Measurements from ENCODE around the gene ZNF302.

Gene ZNF302

GRCh38 chr19:34677386-34678084 lies at the start of gene ZNF302:
TSS of gene ZNF302 (plus strand) at chr19:34677678. CDS start at chr19:34678805, 1,127 bp downstream.
- H3K9me3 ChIP-seq (ENCODE audit: low read length), result peaks cover 8% of the 10 kb centered on the region

GRCh38 chr19:34633802-34634201 lies 43.7 kb upstream of the ZNF302 start:
- Histone ChIP-seq H3K9ac (ENCODE audit: low read length) (no peak overlapping the region), H3K4me1 (ENCODE audit: insufficient read depth, low read length) (no peaks in the 10 kb centered on the region), H3K36me3 (ENCODE audit: insufficient read depth, low read length) (no peaks in the 10 kb centered on the region), H3K4me3 (ENCODE audit: low read depth in 1 of 2, low read length in 2 of 2) (no peak overlapping the region), H3K9me3 (ENCODE audit: low read length) (no peaks in the 10 kb centered on the region), H3K27me3 (ENCODE audit: control insufficient read depth in 1 of 2, insufficient read depth in 2 of 2, low read length in 2 of 2) (no peaks in the 10 kb centered on the region), H3K27ac (ENCODE audit: low read depth, low read length) (no peak overlapping the region)

More at GRCh38 chr19:34677386-34678084, at the start of gene ZNF302:
- H3K9ac ChIP-seq (ENCODE audit: low read length), result peak within 1 kb of the TSS; percentile 65
- peaks cover 22% of the 10 kb centered on the region for H3K36me3 ChIP-seq (ENCODE audit: insufficient read depth, low read length)
- H3K4me3 ChIP-seq (ENCODE audit: low read depth in 1 of 2, low read length in 2 of 2), result peak within 1 kb of the TSS; percentile 82 to 83
- H3K4me1 ChIP-seq (ENCODE audit: insufficient read depth, low read length), result peaks cover 13% of the 10 kb centered on the region
- peak within 1 kb of the TSS; percentile 96 for H3K27ac ChIP-seq (ENCODE audit: low read depth, low read length)
- no peaks in the 10 kb centered on the region for H3K27me3 ChIP-seq (ENCODE audit: control insufficient read depth in 1 of 2, insufficient read depth in 2 of 2, low read length in 2 of 2)

GRCh38 chr19:34639491-34640085 lies 37.9 kb upstream of the ZNF302 start:
- Histone ChIP-seq H3K9ac (ENCODE audit: low read length) (no peak overlapping the region), H3K4me3 (ENCODE audit: low read depth in 1 of 2, low read length in 2 of 2) (no peak overlapping the region), H3K9me3 (ENCODE audit: low read length) (no peaks in the 10 kb centered on the region)

GRCh38 chr19:34642241-34642640 lies 35.2 kb upstream of the ZNF302 start:
- Histone ChIP-seq H3K27me3 (ENCODE audit: control insufficient read depth in 1 of 2, insufficient read depth in 2 of 2, low read length in 2 of 2) (no peaks in the 10 kb centered on the region), H3K4me3 (ENCODE audit: low read depth in 1 of 2, low read length in 2 of 2) (no peak overlapping the region), H3K9me3 (ENCODE audit: low read length) (no peaks in the 10 kb centered on the region), H3K27ac (ENCODE audit: low read depth, low read length) (no peak overlapping the region), H3K36me3 (ENCODE audit: insufficient read depth, low read length) (no peaks in the 10 kb centered on the region), H3K9ac (ENCODE audit: low read length) (no peak overlapping the region), H3K4me1 (ENCODE audit: insufficient read depth, low read length) (no peaks in the 10 kb centered on the region)

More at GRCh38 chr19:34639491-34640085, 37.9 kb upstream of the ZNF302 start:
- H3K27ac ChIP-seq (ENCODE audit: low read depth, low read length), result no peak overlapping the region
- no peaks in the 10 kb centered on the region for H3K4me1 ChIP-seq (ENCODE audit: insufficient read depth, low read length)
- no peaks in the 10 kb centered on the region for H3K36me3 ChIP-seq (ENCODE audit: insufficient read depth, low read length)
- no peaks in the 10 kb centered on the region for H3K27me3 ChIP-seq (ENCODE audit: control insufficient read depth in 1 of 2, insufficient read depth in 2 of 2, low read length in 2 of 2)

- Histone ChIP-seq H3K9ac (ENCODE audit: low read length) (no peak overlapping the region), H3K4me3 (ENCODE audit: low read depth in 1 of 2, low read length in 2 of 2) (no peak overlapping the region), H3K27ac (ENCODE audit: low read depth, low read length) (no peak overlapping the region), H3K9me3 (ENCODE audit: low read length) (no peaks in the 10 kb centered on the region), H3K36me3 (ENCODE audit: insufficient read depth, low read length) (no peaks in the 10 kb centered on the region), H3K27me3 (ENCODE audit: control insufficient read depth in 1 of 2, insufficient read depth in 2 of 2, low read length in 2 of 2) (no peaks in the 10 kb centered on the region), H3K4me1 (ENCODE audit: insufficient read depth, low read length) (no peaks in the 10 kb centered on the region)
Observed at GRCh38 chr19:34644991-34645461, 32.5 kb upstream of the ZNF302 start.

- Histone ChIP-seq H3K27ac (ENCODE audit: low read depth, low read length) (no peak overlapping the region), H3K4me1 (ENCODE audit: insufficient read depth, low read length) (no peaks in the 10 kb centered on the region), H3K4me3 (ENCODE audit: low read depth in 1 of 2, low read length in 2 of 2) (no peak overlapping the region), H3K36me3 (ENCODE audit: insufficient read depth, low read length) (no peaks in the 10 kb centered on the region), H3K27me3 (ENCODE audit: control insufficient read depth in 1 of 2, insufficient read depth in 2 of 2, low read length in 2 of 2) (no peaks in the 10 kb centered on the region), H3K9me3 (ENCODE audit: low read length) (no peaks in the 10 kb centered on the region), H3K9ac (ENCODE audit: low read length) (no peak overlapping the region)
Observed at GRCh38 chr19:34645551-34645950, 31.9 kb upstream of the ZNF302 start.

- Histone ChIP-seq H3K27ac (ENCODE audit: low read depth, low read length) (no peak overlapping the region), H3K36me3 (ENCODE audit: insufficient read depth, low read length) (no peaks in the 10 kb centered on the region), H3K27me3 (ENCODE audit: control insufficient read depth in 1 of 2, insufficient read depth in 2 of 2, low read length in 2 of 2) (no peaks in the 10 kb centered on the region), H3K4me1 (ENCODE audit: insufficient read depth, low read length) (no peaks in the 10 kb centered on the region), H3K4me3 (ENCODE audit: low read depth in 1 of 2, low read length in 2 of 2) (no peak overlapping the region), H3K9me3 (ENCODE audit: low read length) (no peaks in the 10 kb centered on the region), H3K9ac (ENCODE audit: low read length) (no peak overlapping the region)
Observed at GRCh38 chr19:34649886-34650543, 27.5 kb upstream of the ZNF302 start.

GRCh38 chr19:34651747-34652146 lies 25.7 kb upstream of the ZNF302 start:
- Histone ChIP-seq H3K27ac (ENCODE audit: low read depth, low read length) (no peak overlapping the region), H3K4me1 (ENCODE audit: insufficient read depth, low read length) (no peaks in the 10 kb centered on the region), H3K9me3 (ENCODE audit: low read length) (no peaks in the 10 kb centered on the region), H3K4me3 (ENCODE audit: low read depth in 1 of 2, low read length in 2 of 2) (no peak overlapping the region), H3K36me3 (ENCODE audit: insufficient read depth, low read length) (no peaks in the 10 kb centered on the region), H3K9ac (ENCODE audit: low read length) (no peak overlapping the region), H3K27me3 (ENCODE audit: control insufficient read depth in 1 of 2, insufficient read depth in 2 of 2, low read length in 2 of 2) (no peaks in the 10 kb centered on the region)

GRCh38 chr19:34654796-34655195 lies 22.7 kb upstream of the ZNF302 start:
- H3K27me3 ChIP-seq (ENCODE audit: control insufficient read depth in 1 of 2, insufficient read depth in 2 of 2, low read length in 2 of 2), result no peaks in the 10 kb centered on the region

GRCh38 chr19:34655651-34656050 lies 21.8 kb upstream of the ZNF302 start:
- no peaks in the 10 kb centered on the region for H3K36me3 ChIP-seq (ENCODE audit: insufficient read depth, low read length)
- H3K4me3 ChIP-seq (ENCODE audit: low read depth in 1 of 2, low read length in 2 of 2), result no peak overlapping the region
- H3K9me3 ChIP-seq (ENCODE audit: low read length), result no peaks in the 10 kb centered on the region
- no peak overlapping the region for H3K9ac ChIP-seq (ENCODE audit: low read length)
- no peaks in the 10 kb centered on the region for H3K27me3 ChIP-seq (ENCODE audit: control insufficient read depth in 1 of 2, insufficient read depth in 2 of 2, low read length in 2 of 2)
- H3K4me1 ChIP-seq (ENCODE audit: insufficient read depth, low read length), result no peaks in the 10 kb centered on the region
- no peak overlapping the region for H3K27ac ChIP-seq (ENCODE audit: low read depth, low read length)

More at GRCh38 chr19:34654796-34655195, 22.7 kb upstream of the ZNF302 start:
- no peak overlapping the region for H3K4me3 ChIP-seq (ENCODE audit: low read depth in 1 of 2, low read length in 2 of 2)
- H3K4me1 ChIP-seq (ENCODE audit: insufficient read depth, low read length), result no peaks in the 10 kb centered on the region
- H3K9ac ChIP-seq (ENCODE audit: low read length), result no peak overlapping the region
- H3K27ac ChIP-seq (ENCODE audit: low read depth, low read length), result no peak overlapping the region
- no peaks in the 10 kb centered on the region for H3K9me3 ChIP-seq (ENCODE audit: low read length)
- no peaks in the 10 kb centered on the region for H3K36me3 ChIP-seq (ENCODE audit: insufficient read depth, low read length)

GRCh38 chr19:34661357-34661756 lies 16.1 kb upstream of the ZNF302 start:
- no peak overlapping the region for H3K4me3 ChIP-seq (ENCODE audit: low read depth in 1 of 2, low read length in 2 of 2)
- no peaks in the 10 kb centered on the region for H3K36me3 ChIP-seq (ENCODE audit: insufficient read depth, low read length)
- no peaks in the 10 kb centered on the region for H3K27me3 ChIP-seq (ENCODE audit: control insufficient read depth in 1 of 2, insufficient read depth in 2 of 2, low read length in 2 of 2)
- no peak overlapping the region for H3K27ac ChIP-seq (ENCODE audit: low read depth, low read length)
- no peak overlapping the region for H3K9ac ChIP-seq (ENCODE audit: low read length)
- H3K9me3 ChIP-seq (ENCODE audit: low read length), result no peaks in the 10 kb centered on the region
- no peaks in the 10 kb centered on the region for H3K4me1 ChIP-seq (ENCODE audit: insufficient read depth, low read length)

Data from muscle layer of colon (tissue), 2 donors.